HuH-7 (cell line): ENCODE data around the gene KYNU.

ENCODE experiments used
- DNase-seq: peaks from one replicate; pipeline ENCODE4 v3.0.0; 2011; ENCODE audit warnings: low spot score

Gene KYNU

DNA sequence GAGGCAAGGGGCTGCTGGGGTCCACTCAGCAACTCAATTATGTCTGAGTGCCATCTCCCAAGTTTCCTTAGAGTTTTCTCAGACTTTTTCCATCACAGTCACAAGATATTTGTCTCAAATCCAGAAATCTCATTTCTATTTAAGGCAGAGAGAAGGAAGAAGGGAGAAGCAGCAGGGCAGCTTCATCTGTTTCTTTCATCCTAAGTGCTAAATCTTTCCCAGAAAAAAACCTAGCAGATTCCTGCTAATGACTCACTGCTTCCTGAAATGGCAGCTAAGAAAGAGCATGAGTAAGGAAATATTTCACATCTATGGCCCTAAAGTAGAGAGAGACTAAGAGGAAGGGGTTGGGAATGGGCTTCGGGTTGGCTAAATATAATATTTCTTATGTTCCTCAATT is 88.0 kb downstream of the KYNU start:
- no peak for DNase-seq

DNA sequence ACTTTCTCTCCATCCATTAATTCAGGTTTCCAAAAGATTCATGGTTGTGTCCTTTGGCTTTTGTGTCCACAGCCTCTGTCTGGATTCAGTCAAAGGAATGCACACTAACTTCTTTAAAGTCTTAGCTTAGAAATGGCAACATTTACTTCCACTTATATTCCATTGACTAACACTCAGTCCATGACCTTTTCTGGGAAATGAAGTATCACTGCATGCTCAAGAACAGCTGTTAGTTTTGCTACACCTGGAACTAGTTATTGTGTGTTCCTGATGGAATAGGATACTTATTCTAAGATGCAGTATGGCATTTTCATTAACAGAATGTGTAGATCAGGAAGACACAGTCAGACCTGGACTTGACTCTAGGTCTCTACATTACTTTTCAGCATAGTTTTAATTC is 88.8 kb downstream of the KYNU start:
- no peak for DNase-seq

DNA sequence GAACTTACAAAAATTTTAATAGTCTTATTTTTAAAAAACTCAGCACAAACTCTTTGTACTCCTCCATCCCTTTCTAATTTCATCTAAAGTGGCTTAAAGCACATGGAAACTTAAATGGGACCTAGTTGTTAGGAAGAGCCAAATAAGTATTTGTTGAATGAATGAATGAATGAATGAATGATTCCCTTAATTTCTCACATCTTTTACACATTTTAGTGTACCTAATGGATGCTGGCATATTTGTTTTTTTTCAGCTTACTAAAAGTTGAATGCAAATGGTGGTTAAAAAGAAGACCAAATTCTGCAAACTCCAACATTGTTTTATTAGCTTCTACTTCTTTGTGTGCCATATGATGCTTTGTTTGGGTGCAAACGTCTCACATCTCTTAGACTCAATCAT is 89.6 kb downstream of the KYNU start:
- DNase-seq = no peak

DNA sequence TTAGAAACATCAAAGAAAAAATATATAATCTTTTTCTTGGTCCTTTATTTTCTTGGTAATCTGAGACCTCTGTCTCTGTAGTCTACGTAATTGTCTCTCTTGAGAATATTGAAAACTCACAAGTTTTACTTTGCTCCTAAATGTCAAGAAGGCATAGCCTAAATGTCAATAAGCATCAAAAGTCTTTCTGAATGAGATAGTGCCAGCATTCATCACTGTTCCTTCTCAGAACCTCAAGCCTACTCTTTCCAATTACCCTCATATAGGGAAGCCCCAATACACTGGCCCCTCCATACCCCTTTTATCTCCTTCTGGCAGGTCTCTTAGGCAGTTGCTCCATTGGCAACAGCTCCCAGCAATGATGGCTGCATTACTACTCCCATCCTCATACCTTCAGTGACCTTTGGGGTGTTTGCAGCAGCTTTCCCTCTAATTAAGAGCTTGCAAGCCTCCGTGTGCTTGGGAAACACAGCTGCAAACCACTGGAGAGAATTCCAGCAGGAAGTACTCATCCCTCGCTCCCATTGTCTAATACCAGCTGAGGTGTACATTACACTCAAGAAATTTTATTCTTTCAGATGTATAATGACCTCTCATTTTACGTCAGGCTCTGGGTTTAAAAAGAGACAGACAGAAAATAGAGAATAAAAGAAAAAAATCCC is 95.8 kb downstream of the KYNU start:
- no peak for DNase-seq

DNA sequence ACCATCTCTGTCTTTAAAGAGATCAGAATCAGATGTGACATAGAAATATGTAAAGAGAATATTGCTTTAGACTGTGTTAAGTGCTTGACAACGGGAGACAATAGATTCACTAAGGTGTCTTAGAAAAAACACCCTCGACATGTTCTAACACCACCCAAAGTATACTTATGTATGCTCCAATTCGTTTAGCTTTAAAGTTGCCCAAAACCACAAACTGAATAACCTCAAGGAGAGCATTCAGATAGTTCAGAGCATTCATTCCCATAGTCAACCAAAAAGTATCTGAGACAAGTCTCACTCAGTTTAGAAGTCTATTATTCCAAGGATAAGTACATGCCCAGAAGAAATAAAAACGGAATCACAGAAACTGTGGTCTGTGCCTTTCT is 96.4 kb downstream of the KYNU start:
- DNase-seq = no peak

DNA sequence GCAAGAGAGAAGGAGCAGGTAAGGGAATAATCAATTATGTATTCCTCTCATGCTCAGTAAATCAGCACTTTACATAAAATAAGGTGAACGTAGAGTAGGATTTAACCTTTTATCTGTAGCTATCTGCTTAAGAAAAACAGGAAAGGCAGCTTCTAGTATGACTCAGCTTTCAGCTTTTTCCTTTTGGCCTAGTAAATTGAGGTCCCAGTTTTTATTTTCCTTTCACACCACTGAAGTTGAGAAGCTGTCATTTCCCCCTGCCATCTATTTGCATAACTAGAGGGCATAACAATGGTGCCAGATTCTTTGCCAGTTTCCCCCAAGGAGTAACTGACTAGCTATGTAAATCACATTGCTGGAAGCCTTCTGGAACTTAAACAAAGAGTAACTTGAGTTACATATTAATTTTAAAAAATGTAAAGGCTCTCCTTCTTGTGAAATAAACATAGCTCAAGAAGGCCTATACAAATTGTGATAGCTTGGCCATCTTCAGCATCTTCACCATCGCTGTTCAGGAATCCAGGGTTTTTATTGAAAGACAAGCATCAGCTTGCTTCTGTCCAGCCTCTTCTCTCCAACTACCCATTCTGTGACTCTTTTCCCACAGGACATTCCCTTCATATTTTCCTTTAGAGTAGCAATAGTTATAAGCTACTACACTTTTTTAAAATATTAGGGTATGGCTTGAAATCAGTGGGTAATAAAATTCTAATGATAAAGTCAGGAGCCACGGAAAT is 97.0 kb downstream of the KYNU start:
- no peak for DNase-seq

DNA sequence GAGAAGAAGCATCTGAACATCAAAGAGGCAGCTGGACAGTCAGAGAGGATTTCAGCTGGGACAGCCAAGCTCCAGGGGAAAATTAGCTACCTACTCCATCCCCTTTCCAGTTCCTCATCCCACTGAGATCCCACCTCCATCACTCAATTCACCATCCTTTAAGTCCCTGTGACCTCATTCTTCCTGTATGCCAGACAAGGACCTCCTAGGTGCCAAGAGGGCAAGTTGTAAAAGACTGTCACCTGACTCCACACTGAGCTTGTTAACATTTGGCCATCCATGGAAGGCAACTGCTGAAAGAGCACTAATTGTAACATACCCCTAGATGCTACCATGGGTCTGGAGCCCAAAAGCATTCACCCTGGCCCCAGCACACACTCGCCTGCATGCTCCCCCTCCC is 97.8 kb downstream of the KYNU start:
- no peak for DNase-seq

DNA sequence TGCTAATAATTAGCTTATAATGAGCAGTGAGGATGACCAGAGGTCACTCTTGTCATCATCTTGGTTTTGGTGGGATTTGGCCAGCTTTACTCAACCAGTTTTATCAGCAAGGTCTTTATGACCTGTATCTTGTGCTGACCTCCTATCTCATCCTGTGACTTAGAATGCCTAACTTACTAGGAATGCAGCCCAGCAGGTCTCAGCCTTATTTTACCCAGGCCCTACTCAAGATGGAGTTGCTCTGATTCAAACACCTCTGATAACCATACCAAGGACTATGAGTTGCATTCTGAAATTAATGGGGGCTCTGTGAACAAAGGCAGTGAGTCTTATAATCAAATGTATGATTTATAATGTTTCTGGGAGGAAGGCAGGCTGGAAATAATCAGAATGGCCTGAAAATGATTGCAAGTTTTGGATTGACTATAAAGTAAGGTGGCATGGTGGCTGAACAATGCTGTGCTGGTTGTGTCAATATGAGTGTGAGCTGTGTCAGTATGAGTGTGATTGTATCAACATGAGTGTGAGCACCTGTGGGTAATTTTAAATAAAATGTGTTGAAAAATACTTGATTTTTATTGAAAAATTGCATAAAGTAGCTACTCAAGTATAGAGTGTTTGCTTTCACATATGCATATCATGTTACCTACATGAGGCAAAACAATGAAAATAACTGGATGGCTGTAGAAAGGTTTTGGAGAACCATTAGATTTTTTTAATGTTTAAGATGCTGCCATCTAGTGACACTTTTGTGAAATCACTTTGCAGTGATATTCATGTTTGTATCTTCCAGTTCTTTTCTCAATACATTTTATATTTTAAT is 103.0 kb downstream of the KYNU start:
- DNase-seq = no peak

DNA sequence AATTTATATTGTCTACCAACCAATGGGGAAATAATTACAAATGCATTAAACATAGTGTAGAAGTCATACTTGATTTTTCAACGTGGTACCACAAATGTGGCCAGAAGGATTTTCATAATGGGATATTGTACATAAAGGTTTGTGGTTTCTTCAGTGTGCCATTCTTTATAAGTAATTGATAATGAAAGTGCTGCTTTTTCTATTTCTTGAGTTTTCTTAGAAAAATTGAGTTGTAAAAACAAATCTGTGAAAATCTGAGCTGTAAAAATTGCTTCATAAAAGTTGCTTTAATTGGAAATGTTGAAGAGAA is 103.6 kb downstream of the KYNU start:
- DNase-seq = no peak

DNA sequence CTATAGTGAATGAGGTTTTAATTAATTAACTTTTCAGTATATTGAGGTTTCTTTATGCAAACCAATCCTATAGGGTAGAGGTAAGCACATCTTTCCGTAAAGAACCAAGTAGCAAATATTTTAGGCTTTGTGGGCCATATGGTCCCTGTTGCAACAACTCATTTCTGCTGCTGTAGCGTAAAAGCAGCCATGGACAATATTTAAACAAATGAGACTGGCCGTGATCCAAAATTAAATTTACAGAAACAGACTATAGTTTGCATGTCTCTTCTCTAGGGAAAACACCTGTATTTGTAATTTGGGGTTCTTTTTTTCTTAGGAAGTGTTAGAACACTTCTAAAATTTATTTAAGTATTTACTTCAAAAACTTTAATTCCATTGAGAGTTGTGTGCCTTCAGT is 104.3 kb downstream of the KYNU start:
- no peak for DNase-seq

DNA sequence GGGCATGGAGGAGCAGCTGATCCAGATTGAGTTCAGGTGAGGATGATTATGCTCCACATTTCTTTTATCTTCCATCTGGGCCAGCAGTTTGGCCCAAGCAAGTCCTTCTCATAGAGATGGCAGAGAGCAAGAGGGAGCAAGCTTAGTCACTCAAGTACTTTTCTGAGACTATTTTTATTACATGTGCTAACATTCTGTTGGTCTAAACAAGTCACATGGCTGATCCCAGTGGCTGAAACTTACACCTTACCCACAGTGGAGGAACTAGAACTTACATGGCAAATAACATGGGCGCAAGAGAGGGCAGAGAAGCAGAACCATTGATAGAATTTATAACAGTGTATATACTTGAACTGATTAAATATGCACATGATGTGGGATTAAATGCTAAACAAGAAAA is 105.7 kb downstream of the KYNU start:
- no peak for DNase-seq

DNA sequence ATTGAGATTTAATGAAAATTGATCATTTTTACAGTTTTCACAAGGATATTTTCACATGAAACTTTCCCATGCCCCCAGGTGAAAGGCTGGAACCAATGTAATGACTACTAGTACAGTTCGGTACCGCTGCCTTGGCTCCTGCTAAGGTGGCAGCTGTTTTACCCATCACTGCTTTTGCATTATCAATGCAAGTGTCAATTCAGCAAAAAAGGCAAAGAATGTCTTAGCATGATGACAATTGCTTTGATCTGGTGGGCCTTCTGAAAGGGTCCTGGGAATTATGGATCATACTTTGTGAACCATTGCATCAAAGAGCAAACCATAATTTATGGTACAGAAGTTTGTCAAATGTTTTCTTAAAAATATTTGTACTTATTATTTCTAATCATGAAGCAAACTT is 107.2 kb downstream of the KYNU start:
- no peak for DNase-seq

DNA sequence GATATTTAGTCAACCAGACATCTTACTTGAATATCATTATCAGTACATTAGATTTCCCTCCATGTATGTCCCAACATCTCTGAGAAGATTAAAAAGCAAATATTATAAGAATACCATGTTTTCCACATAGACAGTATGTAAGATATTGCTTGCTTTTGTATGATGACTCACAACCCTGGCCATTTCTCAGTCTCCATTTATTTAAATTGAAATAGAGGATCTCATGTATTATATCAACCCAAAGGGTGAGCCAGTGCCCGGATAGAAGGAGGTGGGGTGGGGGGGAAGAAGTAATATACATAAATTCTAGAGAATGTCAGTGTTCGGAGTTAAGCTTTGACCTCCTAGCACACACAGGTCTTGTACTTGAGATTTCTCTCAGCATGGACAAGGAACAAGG is 109.6 kb downstream of the KYNU start:
- DNase-seq = no peak

DNA sequence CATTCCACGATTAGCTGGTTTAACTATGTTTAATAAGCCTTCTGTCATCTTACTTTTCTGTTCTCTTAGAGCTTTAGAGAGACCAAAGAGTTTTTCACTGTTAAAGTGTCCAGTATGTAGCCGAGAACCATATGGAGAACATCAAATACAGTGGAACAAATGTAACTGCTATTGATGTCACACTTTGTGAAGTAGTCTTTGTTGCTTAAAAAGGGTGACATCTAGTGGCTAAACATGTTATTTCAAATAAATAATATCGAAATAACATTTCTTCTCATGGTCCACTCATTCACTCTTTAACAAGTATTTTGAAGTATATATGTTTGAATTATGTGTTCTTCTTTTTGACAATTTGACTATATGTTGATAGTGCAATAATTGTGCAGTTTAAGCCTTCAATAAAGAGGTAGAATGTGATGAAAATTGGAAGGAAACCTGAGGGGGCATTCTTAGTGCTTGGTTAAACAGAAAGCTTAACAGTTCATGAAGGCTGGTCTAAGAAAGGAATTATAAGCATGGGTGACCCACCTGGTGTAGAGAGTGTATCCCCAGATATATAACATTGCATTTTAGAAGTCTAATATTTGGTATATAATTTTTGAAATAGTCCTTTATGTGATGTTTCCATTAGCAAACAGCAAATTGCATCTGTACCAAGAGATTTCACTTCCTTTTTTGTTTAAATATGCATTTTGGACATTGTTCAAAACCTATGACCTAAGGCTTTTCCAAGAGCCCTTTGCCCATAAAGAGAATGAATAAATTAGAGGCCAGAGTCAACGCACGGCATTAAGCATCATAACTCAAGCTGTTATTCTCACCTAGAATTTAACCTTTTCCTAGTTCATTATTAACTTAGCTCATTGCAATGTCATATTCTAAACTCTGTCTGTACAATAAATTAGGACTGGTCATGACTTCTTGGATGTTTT is 112.1 kb downstream of the KYNU start:
- peak; percentile 5 for DNase-seq

DNA sequence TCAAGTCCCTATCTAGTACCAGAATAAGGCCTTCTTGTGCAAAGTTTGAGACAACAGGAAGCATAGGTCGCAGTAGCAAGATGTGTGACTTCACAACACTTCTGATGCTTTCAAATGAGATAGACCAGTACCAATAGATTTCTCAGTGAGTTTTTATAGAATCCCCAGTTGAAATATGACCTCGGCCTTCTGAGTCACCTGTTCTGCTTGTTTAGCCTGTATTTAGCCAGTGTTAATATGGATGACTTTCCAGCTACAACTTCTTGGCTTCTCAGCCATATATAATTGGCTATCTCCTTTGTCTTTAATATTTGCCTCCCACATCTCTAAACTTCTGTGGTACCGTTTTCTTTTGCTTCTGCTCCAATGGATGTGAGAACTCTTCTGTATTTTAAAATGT is 113.8 kb downstream of the KYNU start:
- no peak for DNase-seq

DNA sequence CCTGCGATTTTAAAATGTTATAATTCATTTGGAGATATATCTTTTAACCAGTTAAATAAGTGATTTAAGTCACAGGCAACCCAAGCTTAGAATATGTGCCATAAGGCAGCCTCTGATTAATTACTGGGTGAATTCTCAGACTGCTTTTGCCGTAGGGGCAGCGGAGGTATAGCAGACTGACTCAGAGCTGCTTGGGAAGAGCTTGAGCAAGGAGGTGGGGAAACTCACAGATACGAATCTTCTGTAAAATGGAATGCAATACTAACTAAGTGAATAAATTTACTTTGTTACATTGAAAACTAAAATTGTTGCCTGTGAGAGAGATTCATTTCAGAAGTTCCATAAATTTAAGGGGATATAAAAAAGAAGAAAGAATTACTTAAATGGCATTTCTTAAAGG is 115.4 kb downstream of the KYNU start:
- DNase-seq = no peak

DNA sequence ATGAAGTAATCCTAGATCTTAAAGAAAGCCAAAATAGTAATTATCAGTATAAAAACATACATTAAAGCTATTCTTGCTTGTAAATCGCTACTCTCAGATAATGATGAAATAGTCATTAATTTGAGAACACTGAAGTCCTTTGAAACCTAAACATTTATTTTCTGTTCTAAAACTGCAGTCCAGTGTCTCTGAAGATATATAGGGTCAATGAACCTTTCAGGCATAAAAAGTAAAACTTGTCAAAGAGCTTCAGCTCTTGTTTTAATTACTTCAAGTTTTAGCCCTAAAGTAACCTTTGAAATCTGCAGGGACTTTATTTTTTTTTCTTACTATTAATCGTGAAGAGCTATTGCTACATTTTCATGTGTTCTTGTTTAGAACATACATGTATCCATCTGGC is 116.3 kb downstream of the KYNU start:
- DNase-seq = no peak

DNA sequence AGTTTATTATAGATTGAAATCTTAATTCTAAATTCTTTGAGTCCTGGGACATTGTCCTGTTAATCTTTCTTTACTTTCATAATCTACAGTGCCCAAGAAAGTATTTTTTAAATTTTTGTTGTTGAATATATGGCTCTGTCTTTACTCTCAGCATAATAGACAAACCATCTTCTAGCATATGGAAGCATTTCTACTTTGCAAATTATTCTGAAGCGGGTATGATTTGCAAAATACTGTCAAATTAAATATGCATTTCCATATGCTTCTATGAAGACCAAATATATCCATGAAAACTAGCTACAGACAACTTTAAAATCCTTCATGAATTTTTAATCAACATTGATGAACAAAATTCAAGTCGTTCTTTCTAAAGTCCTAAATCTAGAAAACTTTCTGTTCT is 117.2 kb downstream of the KYNU start:
- DNase-seq = no peak

DNA sequence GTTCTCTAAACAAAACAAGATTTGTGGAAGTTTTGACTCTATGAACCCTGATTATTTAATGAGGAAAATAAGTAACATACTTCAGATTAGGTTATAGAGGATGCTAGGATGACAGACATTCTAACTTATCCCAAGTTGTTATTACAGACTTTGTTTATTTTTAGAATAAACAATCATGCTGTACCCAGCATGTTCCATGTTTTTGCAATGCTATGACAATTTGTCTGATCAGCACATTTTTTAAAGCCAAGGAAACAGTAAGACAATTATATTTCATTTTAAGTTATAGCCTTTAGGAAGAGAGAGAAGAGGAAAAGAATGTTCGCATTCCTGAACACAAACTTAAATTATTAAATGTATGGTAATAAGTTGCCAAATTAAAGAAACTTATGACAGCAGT is 119.8 kb downstream of the KYNU start:
- DNase-seq = no peak

DNA sequence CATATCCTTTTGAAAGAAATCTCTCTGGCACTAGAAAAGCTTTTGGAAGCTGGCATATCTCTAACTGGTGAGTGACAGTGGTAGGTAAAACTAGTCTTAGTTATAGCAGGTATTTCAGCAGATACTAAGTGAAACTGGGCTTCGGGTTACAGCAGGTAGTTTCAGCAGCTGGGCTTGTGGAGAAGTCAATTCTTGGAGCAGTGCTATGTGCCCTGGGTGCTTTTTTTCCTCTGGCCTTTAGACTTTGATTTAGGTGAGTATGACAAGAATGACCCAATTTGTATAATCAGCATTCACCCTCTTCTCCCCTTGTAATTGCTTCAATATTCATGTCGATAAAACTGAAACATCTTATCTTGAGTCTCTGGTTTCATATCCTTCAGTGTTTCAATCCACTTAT is 123.1 kb downstream of the KYNU start:
- no peak for DNase-seq

DNA sequence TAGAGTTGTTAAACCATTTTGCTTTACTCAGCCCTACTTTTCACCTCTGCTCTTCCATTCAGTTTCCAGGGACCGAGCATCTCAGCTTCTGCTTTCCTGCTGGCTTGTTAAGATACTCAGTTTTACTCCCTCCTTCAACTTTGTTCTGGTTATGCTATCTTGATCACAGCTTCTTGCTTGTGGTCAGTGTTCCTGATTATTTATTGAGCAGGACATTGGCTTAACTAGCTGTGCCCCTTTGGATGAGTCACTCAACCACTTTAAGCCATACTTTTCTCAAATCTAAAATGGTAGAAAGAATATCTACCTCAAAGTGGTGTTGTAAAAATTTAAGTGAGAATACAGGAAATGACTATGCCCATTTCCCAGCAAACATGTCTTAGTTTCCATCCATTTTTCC is 124.0 kb downstream of the KYNU start:
- DNase-seq = no peak

DNA sequence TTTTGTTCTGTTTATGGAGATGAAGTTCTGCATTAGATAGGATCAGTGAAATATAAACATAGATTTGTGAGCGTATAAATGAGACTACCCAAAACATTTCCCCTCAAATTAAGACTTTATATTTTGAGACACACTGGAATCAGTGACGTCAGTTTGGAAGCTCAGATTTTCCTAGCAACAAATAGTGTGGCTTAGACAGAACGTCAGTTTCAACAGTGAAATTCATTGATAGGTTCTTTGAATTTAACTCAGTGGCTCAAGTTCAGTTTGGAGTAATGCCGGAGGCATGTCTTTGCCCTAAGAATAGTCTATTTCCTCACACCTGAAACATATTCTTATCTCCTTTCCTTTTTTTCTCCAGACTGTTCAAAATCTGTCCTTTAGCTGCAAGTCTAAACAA is 138.2 kb downstream of the KYNU start:
- no peak for DNase-seq
